T-helper 2 cell treated with Interferon-gamma antibody and Interleukin-4, amounts not matched to agents 100 ng/mL and 5 ng/mL, for 36 hours (primary cell): ENCODE results near the gene MMD2. TPM values are rescaled to one million over a fixed set of nuclear protein-coding genes. Genes with fewer than 3 reads are reported as not detected.
"Not testable (repeated sequence)": the region's sequence is repeated elsewhere in the genome, so short reads cannot be mapped to it uniquely, and the experiment has no call there.

ENCODE experiments used
- intact Hi-C: fragments of 100-400 bp; cut with micrococcal nuclease; formaldehyde crosslinking; loops from one replicate; pipeline ENCODE4 v1.15.1; 2023
- total RNA-seq: library from RNA; stranded (reverse); gene quantifications from 2 replicates; pipeline ENCODE4 v1.2.3, GENCODE V29; 2022

Gene MMD2, protein sequence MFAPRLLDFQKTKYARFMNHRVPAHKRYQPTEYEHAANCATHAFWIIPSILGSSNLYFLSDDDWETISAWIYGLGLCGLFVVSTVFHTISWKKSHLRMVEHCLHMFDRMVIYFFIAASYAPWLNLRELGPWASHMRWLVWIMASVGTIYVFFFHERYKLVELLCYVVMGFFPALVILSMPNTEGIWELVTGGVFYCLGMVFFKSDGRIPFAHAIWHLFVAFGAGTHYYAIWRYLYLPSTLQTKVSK
- total RNA-seq: not detected in 2 replicates

- intact Hi-C loops: no loop called here
Measured at GRCh38 chr7:4958477-4959301, at the start of gene MMD2. TSS of gene MMD2 (minus strand) at chr7:4959187. CDS start at chr7:4959017, 170 bp downstream.

DNA sequence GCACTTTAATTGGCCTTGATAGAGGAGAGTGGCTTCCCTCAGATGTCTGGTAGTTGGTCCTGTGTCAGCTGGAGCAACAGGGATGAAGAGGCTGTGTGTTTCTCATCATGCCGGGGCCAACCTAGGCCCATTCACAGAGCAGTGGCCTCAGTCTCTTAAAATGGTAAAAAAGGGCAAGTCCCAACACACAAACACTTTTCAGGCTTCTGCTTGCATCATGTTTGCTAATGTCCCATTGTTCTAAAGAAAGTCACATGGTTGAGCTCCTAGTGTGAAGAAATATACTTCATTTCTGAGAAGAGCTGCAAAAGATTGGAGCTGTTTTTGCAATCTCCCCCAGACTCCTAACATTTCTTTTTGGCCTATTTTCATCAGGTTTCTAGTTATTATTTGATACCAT lies 46.1 kb upstream of the MMD2 start:
- intact Hi-C loops: no loop called here

DNA sequence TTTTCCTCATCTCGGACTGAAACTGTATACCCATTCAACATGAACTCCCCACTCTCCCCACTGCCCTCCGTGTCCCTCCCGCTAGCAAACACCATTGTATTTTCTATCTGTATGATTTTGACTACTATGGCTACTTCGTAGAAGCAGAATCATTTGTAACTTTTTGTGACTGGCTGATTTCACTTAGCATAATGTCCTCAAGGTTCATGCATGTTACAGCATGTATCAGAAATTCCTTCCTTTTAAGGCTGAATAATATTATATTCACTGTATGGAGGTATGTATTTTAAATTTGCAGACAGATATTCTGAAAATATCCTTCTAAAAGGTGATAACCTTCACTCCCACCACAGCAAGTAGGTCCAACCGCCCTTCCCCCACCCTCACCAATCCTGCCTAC lies 42.9 kb upstream of the MMD2 start:
- intact Hi-C loops: no loop called here

- intact Hi-C loops: no loop called here
Measured at GRCh38 chr7:5001003-5001402, 42.0 kb upstream of the MMD2 start.

DNA sequence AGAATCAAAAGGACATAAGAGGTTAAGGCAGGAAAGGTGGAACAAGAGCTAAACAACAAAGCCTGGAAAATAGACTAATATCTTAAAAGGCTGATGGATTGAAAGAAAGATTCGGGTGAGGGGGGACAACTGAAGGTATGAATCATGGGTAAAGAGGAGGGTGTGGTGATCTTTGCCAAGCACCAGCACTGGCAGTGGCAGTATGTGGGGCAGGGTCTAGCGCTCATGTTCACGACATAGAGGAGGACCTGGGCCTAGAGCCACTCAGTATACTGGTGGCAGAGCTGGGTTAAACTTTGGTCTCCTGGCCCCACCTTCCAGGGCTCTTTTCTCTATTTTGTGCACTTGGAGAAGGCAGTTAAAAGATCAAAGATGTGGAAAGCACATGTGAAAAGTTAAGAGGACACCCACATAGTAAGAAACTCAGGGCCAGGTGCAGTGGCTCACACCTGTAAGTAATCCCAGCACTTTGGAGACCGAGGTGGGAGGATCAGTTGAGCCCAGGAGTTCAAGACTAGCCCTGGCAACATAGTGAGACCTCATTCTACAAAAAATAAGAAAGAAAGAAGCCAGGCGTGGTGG lies 40.5 kb upstream of the MMD2 start:
- intact Hi-C loops: no loop called here

DNA sequence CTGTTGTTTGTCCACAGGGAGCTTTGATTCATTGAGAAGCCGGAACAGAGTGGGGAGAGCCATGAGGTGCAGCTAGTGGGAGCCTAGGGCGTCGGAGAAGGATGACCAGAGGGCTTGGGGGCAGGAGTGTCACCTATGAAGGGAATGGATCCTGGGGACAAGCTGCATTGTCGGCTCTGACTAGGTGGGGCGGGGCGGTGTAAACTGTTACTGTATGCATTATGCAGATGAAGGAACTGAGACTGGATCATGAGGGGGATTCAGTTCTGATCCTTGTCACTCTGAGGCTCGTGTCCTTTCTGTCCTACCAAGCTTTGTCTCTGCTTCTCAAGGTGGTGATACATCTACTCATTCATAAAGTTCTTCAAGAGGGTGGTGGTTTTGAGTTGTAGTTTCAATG lies 39.9 kb upstream of the MMD2 start:
- intact Hi-C loops: no loop called here

GRCh38 chr7:4998244-4998643 lies 39.3 kb upstream of the MMD2 start:
- intact Hi-C loops: no loop called here

GRCh38 chr7:4996696-4997222 lies 37.8 kb upstream of the MMD2 start:
- intact Hi-C loops: no loop called here

DNA sequence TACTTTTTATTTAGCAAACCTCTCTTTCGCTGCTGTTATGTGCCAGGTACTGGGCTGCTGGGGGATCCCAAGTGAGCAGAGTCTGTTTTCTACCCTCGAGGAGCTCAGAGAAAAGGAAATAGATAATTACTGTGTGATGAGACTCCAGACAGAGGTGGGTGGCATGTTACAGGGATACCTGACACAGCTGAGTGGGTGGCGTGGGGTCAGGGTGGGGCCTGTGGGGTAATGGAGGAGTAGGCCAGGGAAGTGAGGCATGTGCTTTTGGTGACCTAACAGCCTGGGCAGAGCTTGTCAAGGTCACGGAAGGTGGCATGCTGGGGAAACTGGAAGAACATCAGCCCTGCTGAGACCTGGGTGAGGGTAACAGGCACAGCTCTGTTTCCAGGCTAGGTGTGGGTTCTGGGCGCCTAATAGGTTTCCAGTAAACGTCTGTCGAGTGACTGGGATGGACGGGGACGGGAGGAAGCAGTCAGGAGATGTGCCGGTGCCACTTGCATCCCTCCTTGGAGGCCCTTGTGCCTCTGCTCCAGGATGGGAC lies 36.5 kb upstream of the MMD2 start:
- intact Hi-C loops: no loop called here

- intact Hi-C loops: no loop called here
Measured at GRCh38 chr7:4993471-4993870, 34.5 kb upstream of the MMD2 start.

DNA sequence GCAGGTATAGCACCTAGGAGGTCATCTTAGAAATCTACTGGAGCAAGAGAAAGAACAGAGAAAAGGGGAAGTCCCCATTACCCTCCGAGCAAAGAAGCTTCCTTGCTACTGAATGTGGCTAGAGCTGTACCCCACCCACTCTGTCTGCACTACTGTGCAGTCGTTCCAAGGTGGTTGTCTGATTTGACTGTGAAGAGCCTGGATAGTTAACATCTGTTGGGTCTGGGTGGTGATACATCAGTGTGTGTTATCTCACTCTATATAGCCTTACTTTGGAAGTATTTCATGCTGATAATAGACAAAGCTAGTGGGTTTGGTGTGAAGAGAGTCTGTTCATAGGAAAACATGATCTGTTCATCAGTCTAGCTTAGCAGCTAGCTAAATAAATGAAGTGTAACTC lies 23.8 kb upstream of the MMD2 start:
- intact Hi-C loops: not testable (repeated sequence)

DNA sequence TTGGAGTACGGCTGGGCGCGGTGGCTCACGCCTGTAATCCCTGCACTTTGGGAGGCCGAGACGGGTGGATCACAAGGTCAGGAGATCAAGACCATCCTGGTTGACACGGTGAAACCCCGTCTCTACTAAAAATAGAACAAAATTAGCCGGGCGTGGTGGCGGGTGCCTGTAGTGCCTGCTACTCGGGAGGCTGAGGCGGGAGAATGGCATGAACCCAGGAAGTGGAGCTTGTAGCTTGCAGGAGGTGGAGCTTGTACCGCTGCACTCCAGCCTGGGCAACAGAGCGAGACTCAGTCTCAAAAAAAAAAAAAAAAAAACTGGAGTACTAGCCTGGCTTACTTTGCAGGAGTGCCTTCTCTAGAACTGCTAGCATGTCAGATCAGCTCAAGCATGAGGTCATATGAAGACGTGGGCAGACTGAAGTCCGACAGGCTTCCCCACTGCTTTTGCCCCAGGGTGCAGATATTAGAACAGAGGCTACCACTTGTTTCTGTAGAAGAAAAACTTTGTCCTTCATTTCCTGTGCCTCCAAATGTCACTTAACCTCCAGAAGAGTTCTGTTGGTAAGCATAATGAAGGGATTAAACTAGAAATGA lies 22.4 kb upstream of the MMD2 start:
- intact Hi-C loops: not testable (repeated sequence)

GRCh38 chr7:4975626-4976025 lies 16.6 kb upstream of the MMD2 start:
- intact Hi-C loops: loop anchor here (10.0 kb wide), 1 partner anchor 199 kb away; no protein-coding TSS in a partner anchor

- intact Hi-C loops: loop anchor here (1.0 to 10.0 kb wide), 3 partner anchors 72 to 201 kb away; partner anchors contain the start of gene RBAK
Measured at GRCh38 chr7:4973728-4974198, 14.8 kb upstream of the MMD2 start.

GRCh38 chr7:4972446-4972845 lies 13.5 kb upstream of the MMD2 start:
- intact Hi-C loops: loop anchor here (10.0 kb wide), 1 partner anchor 202 kb away; no protein-coding TSS in a partner anchor

- intact Hi-C loops: no loop called here
Measured at GRCh38 chr7:4965295-4966022, 6.5 kb upstream of the MMD2 start.

GRCh38 chr7:4964506-4964905 lies 5.5 kb upstream of the MMD2 start:
- intact Hi-C loops: no loop called here

DNA sequence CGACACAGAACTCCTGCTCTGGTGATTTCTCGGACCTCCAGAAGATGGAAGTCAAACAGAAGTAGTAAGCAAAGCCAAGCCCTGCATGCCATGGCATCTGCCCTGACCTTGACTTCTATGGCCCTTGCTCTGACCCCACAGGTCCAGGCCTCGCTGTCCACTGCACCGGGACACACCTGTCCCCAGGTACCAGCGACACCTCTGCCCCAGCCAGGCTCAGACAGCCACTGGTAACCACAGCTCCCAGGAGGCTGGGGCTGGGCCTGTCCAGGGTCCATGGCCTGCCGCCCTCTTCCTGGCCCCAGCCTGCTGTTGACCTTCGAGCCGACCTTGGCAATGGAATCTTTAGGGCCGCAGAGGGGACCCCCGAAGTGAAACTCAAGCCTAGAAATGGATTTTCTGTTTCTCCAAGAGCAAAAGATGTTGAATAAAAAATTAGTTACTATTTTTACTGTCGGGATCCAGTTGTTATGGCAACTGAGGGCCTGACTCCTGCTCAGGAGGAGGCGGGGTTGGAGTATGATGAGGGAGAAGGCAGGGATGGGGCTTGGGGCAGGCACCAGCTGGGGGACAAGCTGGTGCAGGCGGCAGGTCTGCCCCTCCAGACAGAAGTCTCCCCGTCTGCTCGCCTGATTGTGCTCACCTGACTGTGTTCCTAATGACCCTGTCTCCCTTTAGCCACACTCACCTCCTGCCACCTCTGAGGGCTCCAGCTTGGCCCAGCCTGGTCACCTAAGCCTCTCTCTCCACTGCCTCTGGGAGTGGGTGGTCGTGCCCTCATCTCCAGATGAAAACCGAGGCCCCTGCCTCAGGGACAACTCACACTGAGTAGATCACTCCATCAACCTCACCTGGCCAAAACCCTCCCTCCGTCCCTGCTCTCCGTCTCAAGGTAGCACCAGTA lies 4.1 kb upstream of the MMD2 start:
- intact Hi-C loops: no loop called here

DNA sequence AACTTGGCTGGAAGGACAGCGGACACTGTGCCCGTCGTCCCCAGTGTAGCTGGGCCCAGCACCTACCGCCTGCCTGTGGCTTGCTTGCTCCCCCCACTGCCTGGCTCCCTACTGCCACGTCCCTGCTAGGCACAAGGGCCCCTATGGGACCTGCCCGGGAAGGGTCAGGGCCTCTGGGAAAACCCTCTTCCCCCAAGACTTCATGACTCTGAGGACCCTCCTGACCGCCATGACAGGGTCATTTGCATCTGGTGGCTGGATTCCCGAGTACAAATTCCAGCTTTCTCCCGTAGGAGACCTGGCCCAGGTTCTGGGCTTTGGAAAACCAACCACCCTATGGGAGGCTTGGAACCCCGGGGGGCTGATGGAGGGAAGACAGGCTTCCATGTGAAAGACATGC lies 1.4 kb upstream of the MMD2 start:
- intact Hi-C loops: no loop called here
